ENCODE data around the gene PLAAT3. TPM values are rescaled to one million over a fixed set of nuclear protein-coding genes. Genes with fewer than 3 reads are reported as not detected.
A peak's percentile ranks its signal among the peaks of the same experiment; 100 is the strongest.
"Not testable (repeated sequence)": the region's sequence is repeated elsewhere in the genome, so short reads cannot be mapped to it uniquely, and the experiment has no call there.

The PLAAT3 gene
- total RNA-seq, 2 experiments from 2014 or later = 9.7 to 10.4 TPM

- ChIA-PET CTCF (interaction anchor here (1.2 to 5.9 kb wide), 4 partner anchors 13 to 143 kb away, joined by 3 to 20 read pairs (median 4); partner anchors contain the start of gene RTN3), POLR2A (no interaction called here)
- H3K36me3 Mint-ChIP-seq (ENCODE audit: low read depth) = peaks cover 2% of the 10 kb centered on the region
- ATAC-seq (no peak), DNase-seq (no peak)
- no peaks in the 10 kb centered on the region for H3K9me3 Mint-ChIP-seq (ENCODE audit: insufficient read depth)
- no peak overlapping the region for H3K27ac Mint-ChIP-seq
- peaks cover 6% of the 10 kb centered on the region for H3K4me1 Mint-ChIP-seq (ENCODE audit: low read depth)
- no peak overlapping the region for H3K4me3 Mint-ChIP-seq
- H3K27me3 Mint-ChIP-seq (ENCODE audit: low read depth) = no peaks in the 10 kb centered on the region
Measured at GRCh38 chr11:63622323-63622722, 8.1 kb upstream of the PLAAT3 start.

- Mint-ChIP-seq H3K27me3 (ENCODE audit: low read depth) (no peaks in the 10 kb centered on the region), H3K27ac (no peak overlapping the region), H3K36me3 (ENCODE audit: low read depth) (peaks cover 2% of the 10 kb centered on the region), H3K4me3 (no peak overlapping the region), H3K4me1 (ENCODE audit: low read depth) (peaks cover 6% of the 10 kb centered on the region), H3K9me3 (ENCODE audit: insufficient read depth) (no peaks in the 10 kb centered on the region)
- CTCF ChIA-PET = interaction anchor here (0.5 to 5.9 kb wide), 4 partner anchors 15 to 142 kb away, joined by 3 to 20 read pairs (median 4); partner anchors contain the start of gene PLAAT4
- ATAC-seq (no peak), DNase-seq (no peak)
- POLR2A ChIA-PET = no interaction called here
Measured at GRCh38 chr11:63621071-63621470, 6.8 kb upstream of the PLAAT3 start.

DNA sequence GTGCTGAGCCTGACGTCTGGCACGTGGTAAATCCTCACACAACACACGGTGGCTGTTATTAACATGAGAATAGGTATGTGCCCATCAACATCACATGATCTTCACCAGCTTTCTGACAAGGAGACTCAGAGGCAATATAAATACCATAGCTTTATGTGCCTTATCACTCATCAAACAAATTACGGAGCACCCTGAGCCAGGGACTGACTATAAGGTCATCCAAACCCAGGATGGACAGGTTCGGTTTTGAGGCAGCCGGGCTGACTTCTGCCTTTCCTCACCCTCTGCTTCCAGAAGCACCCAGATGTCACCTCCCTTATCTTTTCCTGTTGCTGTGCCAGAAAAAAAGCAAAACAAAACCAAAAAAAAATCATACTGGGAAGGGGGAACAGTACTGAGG is 5.7 kb upstream of the PLAAT3 start:
- ChIA-PET CTCF (interaction anchor here (1.1 to 5.9 kb wide), 4 partner anchors 19 to 141 kb away, joined by 3 to 20 read pairs (median 4); partner anchors contain the start of gene PLAAT4), POLR2A (no interaction called here)
- DNase-seq = no peak

GRCh38 chr11:63617686-63618085 is 3.5 kb upstream of the PLAAT3 start:
- CTCF ChIA-PET = interaction anchor here (0.9 to 1.4 kb wide), 3 partner anchors 18 to 27 kb away, joined by 3 to 5 read pairs (median 3); no protein-coding TSS in a partner anchor
- H3K27ac Mint-ChIP-seq = not testable (repeated sequence)

More for the DNA sequence above, 5.7 kb upstream of the PLAAT3 start:
- ATAC-seq = no peak
- Mint-ChIP-seq H3K4me3 (no peak overlapping the region), H3K27ac (no peak overlapping the region), H3K4me1 (ENCODE audit: low read depth) (peaks cover 6% of the 10 kb centered on the region), H3K27me3 (ENCODE audit: low read depth) (no peaks in the 10 kb centered on the region), H3K9me3 (ENCODE audit: insufficient read depth) (no peaks in the 10 kb centered on the region), H3K36me3 (ENCODE audit: low read depth) (no peaks in the 10 kb centered on the region)

DNA sequence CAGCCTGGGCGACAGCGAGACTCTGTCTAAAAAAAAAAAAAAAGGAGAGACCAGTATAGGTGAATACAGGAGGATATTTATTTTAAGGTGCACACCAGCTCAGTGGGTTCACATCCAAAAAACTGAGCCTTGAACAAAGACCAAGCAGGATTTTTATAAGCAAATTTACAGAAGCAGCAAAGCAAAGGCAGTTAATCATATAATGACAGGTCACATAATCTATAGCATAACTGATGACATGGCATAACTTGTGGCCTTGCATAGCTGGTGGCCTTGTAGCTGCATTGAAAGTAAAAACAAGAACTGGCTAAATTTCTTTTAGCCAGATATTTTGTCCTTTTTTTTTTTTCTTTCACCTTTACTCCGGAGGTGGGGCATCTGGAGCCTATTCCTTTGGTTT is 2.7 kb upstream of the PLAAT3 start:
- no peaks in the 10 kb centered on the region for H3K9me3 Mint-ChIP-seq (ENCODE audit: insufficient read depth)
- no peak for ATAC-seq
- no peak overlapping the region for H3K4me3 Mint-ChIP-seq
- POLR2A ChIA-PET = no interaction called here
- H3K4me1 Mint-ChIP-seq (ENCODE audit: low read depth) = peaks cover 19% of the 10 kb centered on the region
- DNase-seq = no peak
- no peak overlapping the region for H3K27ac Mint-ChIP-seq
- peaks cover 4% of the 10 kb centered on the region for H3K27me3 Mint-ChIP-seq (ENCODE audit: low read depth)
- H3K36me3 Mint-ChIP-seq (ENCODE audit: low read depth) = no peaks in the 10 kb centered on the region
- CTCF ChIA-PET = interaction anchor here (0.9 to 1.6 kb wide), 2 partner anchors 22 to 138 kb away, joined by 3 to 4 read pairs; no protein-coding TSS in a partner anchor

More at GRCh38 chr11:63617686-63618085, 3.5 kb upstream of the PLAAT3 start:
- H3K27me3 Mint-ChIP-seq (ENCODE audit: low read depth); POLR2A ChIA-PET; ATAC-seq; H3K9me3 Mint-ChIP-seq (ENCODE audit: insufficient read depth); H3K4me3 Mint-ChIP-seq; H3K36me3 Mint-ChIP-seq (ENCODE audit: low read depth); DNase-seq: not testable (repeated sequence)
- peaks cover 16% of the 10 kb centered on the region for H3K4me1 Mint-ChIP-seq (ENCODE audit: low read depth)

GRCh38 chr11:63613517-63614135 is 607 bp downstream of the PLAAT3 start:
- ChIA-PET POLR2A (interaction anchor here (1.2 kb wide), 1 partner anchor 64 kb away, joined by 3 read pairs; no protein-coding TSS in a partner anchor), CTCF (no interaction called here)
- H3K27me3 Mint-ChIP-seq (ENCODE audit: low read depth) = peaks cover 4% of the 10 kb centered on the region
- H3K36me3 Mint-ChIP-seq (ENCODE audit: low read depth) = no peaks in the 10 kb centered on the region
- peak overlapping the region; percentile 55 for H3K27ac Mint-ChIP-seq
- ATAC-seq = peak; percentile 72
- no peaks in the 10 kb centered on the region for H3K9me3 Mint-ChIP-seq (ENCODE audit: insufficient read depth)
- DNase-seq = peak; percentile 64
- peak overlapping the region; percentile 80 for H3K4me3 Mint-ChIP-seq
- H3K4me1 Mint-ChIP-seq (ENCODE audit: low read depth) = peaks cover 22% of the 10 kb centered on the region

- Mint-ChIP-seq H3K27me3 (ENCODE audit: low read depth) (peaks cover 4% of the 10 kb centered on the region), H3K4me3 (no peak overlapping the region), H3K36me3 (ENCODE audit: low read depth) (no peaks in the 10 kb centered on the region), H3K4me1 (ENCODE audit: low read depth) (peaks cover 22% of the 10 kb centered on the region), H3K27ac (no peak overlapping the region), H3K9me3 (ENCODE audit: insufficient read depth) (no peaks in the 10 kb centered on the region)
- DNase-seq (no peak), ATAC-seq (no peak)
- ChIA-PET CTCF (interaction anchor here (0.6 kb wide), 1 partner anchor 126 kb away, joined by 3 read pairs; no protein-coding TSS in a partner anchor), POLR2A (no interaction called here)
Measured at GRCh38 chr11:63612181-63612580, 2.1 kb downstream of the PLAAT3 start.

DNA sequence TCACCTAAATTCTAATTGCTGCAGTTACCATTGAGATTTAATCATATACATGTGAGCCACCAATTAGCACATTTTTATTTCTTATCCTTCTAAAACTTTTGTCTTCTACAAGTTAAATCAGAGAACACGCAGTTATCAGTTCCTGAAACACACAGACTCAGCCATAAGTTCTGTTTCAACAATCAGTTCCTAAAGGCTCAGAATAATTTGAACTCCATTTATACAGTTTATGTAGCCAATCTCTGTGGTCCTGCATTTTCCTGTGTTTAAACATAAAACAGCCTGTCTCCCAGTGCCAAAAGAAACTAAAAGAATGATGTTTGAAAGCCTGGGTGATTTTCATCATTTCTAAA is 2.9 kb downstream of the PLAAT3 start:
- ATAC-seq (no peak), DNase-seq (no peak)
- Mint-ChIP-seq H3K4me1 (ENCODE audit: low read depth) (peaks cover 22% of the 10 kb centered on the region), H3K4me3 (no peak overlapping the region), H3K27ac (no peak overlapping the region), H3K36me3 (ENCODE audit: low read depth) (no peaks in the 10 kb centered on the region), H3K9me3 (ENCODE audit: insufficient read depth) (no peaks in the 10 kb centered on the region), H3K27me3 (ENCODE audit: low read depth) (peaks cover 4% of the 10 kb centered on the region)
- CTCF ChIA-PET = no interaction called here
- POLR2A ChIA-PET = no interaction called here

GRCh38 chr11:63610604-63611394 is 3.4 kb downstream of the PLAAT3 start:
- CTCF ChIA-PET = no interaction called here
- ATAC-seq = no peak
- Mint-ChIP-seq H3K9me3 (ENCODE audit: insufficient read depth) (no peaks in the 10 kb centered on the region), H3K4me1 (ENCODE audit: low read depth) (peaks cover 22% of the 10 kb centered on the region), H3K36me3 (ENCODE audit: low read depth) (no peaks in the 10 kb centered on the region), H3K27me3 (ENCODE audit: low read depth) (peaks cover 4% of the 10 kb centered on the region), H3K27ac (no peak overlapping the region), H3K4me3 (no peak overlapping the region)
- DNase-seq = no peak
- POLR2A ChIA-PET = no interaction called here

- peaks cover 4% of the 10 kb centered on the region for H3K27me3 Mint-ChIP-seq (ENCODE audit: low read depth)
- no peaks in the 10 kb centered on the region for H3K36me3 Mint-ChIP-seq (ENCODE audit: low read depth)
- peaks cover 22% of the 10 kb centered on the region for H3K4me1 Mint-ChIP-seq (ENCODE audit: low read depth)
- H3K9me3 Mint-ChIP-seq (ENCODE audit: insufficient read depth) = no peaks in the 10 kb centered on the region
- H3K27ac Mint-ChIP-seq = no peak overlapping the region
- POLR2A ChIA-PET = no interaction called here
- CTCF ChIA-PET = no interaction called here
- ATAC-seq (no peak), DNase-seq (no peak)
- no peak overlapping the region for H3K4me3 Mint-ChIP-seq
Measured at GRCh38 chr11:63609971-63610580, 4.2 kb downstream of the PLAAT3 start.

DNA sequence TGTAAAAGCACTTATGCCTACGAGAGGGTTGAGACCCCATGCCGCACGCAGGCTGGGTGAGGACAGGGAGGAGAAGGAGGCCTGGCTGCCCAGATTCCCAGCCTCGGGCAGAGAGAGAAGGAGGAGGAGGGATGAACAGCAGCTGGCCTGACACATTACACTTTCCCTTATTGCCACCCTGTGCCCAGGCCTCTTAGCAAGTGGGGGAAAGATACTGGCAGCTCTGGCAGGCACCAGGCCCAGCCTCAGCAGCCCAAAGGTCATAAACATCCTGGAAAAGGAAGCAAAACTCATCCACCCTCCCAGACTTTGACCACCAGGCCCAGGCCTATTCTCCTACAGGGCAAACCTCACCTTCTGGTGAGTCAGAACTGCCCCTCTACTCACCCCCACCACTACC is 4.7 kb downstream of the PLAAT3 start:
- POLR2A ChIA-PET = no interaction called here
- Mint-ChIP-seq H3K36me3 (ENCODE audit: low read depth) (no peaks in the 10 kb centered on the region), H3K27me3 (ENCODE audit: low read depth) (peaks cover 4% of the 10 kb centered on the region), H3K4me3 (no peak overlapping the region), H3K4me1 (ENCODE audit: low read depth) (peaks cover 22% of the 10 kb centered on the region), H3K9me3 (ENCODE audit: insufficient read depth) (no peaks in the 10 kb centered on the region), H3K27ac (no peak overlapping the region)
- ATAC-seq (no peak), DNase-seq (no peak)
- CTCF ChIA-PET = no interaction called here

All from activated CD8-positive, alpha-beta T cell treated with anti-CD3 and anti-CD28 coated beads, Interleukin-2, amount 10 ng/mL, durations not matched to agents 7 days and 5 days (primary cell).